ENCODE results near the gene MAPKBP1. TPM values are rescaled to one million over a fixed set of nuclear protein-coding genes. Genes with fewer than 3 reads are reported as not detected.
A peak's percentile ranks its signal among the peaks of the same experiment; 100 is the strongest.

The MAPKBP1 gene
- total and polyA plus RNA-seq, 2 of the 13 experiments (the other 11 are each of a cell fraction or from before 2014, with no cell fraction given), result 3.0 to 7.3 TPM

- TF ChIP-seq ARID3A (IDR thresholded peaks at IDR 0.05; ENCODE audit: low read depth, low read length) (no peak), SMAD9 (CRISPR knock-in tag; IDR thresholded peaks at IDR 0.05) (no peak), ZNF276 (CRISPR knock-in tag; IDR thresholded peaks at IDR 0.05; ENCODE audit: low read depth) (0 out of 2 replicates have a peak, but pooled peaks have one; percentile 30), ZNF292 (CRISPR knock-in tag; IDR thresholded peaks at IDR 0.05; ENCODE audit: borderline replicate concordance, low read depth) (no peak), CHD2 (IDR thresholded peaks at IDR 0.05; ENCODE audit: low read depth, low read length) (no peak), SIN3B (IDR thresholded peaks at IDR 0.05; ENCODE audit: low read length) (no peak), CERS6 (CRISPR knock-in tag; IDR thresholded peaks at IDR 0.05) (no peak), ZSCAN29 (CRISPR knock-in tag; conservative IDR thresholded peaks at IDR 0.05) (peak; percentile 66; the same call in 1 of the 2 replicates), SRF (IDR thresholded peaks at IDR 0.05; ENCODE audit: low read depth, low read length) (no peak), SNAPC5 (CRISPR knock-in tag; IDR thresholded peaks at IDR 0.05; ENCODE audit: borderline replicate concordance) (no peak), GZF1 (CRISPR knock-in tag; IDR thresholded peaks at IDR 0.05) (no peak), PBX2 (CRISPR knock-in tag; IDR thresholded peaks at IDR 0.05) (no peak), ZNF501 (CRISPR knock-in tag; IDR thresholded peaks at IDR 0.05) (0 out of 2 replicates have a peak, but pooled peaks have one; percentile 24), ZNF510 (CRISPR knock-in tag; IDR thresholded peaks at IDR 0.05; ENCODE audit: low read depth) (0 out of 2 replicates have a peak, but pooled peaks have one; percentile 43), NFKBIZ (CRISPR knock-in tag; IDR thresholded peaks at IDR 0.05) (no peak), HNF4G (IDR thresholded peaks at IDR 0.05; ENCODE audit: borderline replicate concordance, low read depth, low read length) (peak; percentile 45; the same call in 1 of the 2 replicates), HNF4G (CRISPR knock-in tag; IDR thresholded peaks at IDR 0.05; ENCODE audit: borderline replicate concordance, low read depth) (no peak), THAP9 (CRISPR knock-in tag; IDR thresholded peaks at IDR 0.05; ENCODE audit: borderline replicate concordance) (peak; percentile 27; the same call in 1 of the 2 replicates), ZNF256 (CRISPR knock-in tag; conservative IDR thresholded peaks at IDR 0.05) (no peak), ZFX (CRISPR knock-in tag; IDR thresholded peaks at IDR 0.05; ENCODE audit: low read depth) (peak; percentile 79), TP53 (CRISPR knock-in tag; conservative IDR thresholded peaks at IDR 0.05) (no peak), ZNF740 (CRISPR knock-in tag; IDR thresholded peaks at IDR 0.05) (no peak)
These were observed 92.0 kb downstream of the MAPKBP1 start (continued) for GRCh38 chr15:41866263-41866703.
